HFF-Myc (cell line): ENCODE data around the gene CHST3.
"Not testable (repeated sequence)": the region's sequence is repeated elsewhere in the genome, so short reads cannot be mapped to it uniquely, and the experiment has no call there.

Experiments used
- DNase-seq: peaks from one replicate; pipeline ENCODE4 v3.0.0-alpha.2; 2011; ENCODE audit warnings: low read depth; ENCODE audit errors: extremely low read depth
- H3K4me3 ChIP-seq: replicated peaks from 2 replicates; pipeline ENCODE4 v1.5.1; 2011; ENCODE audit warnings: low read depth, mild to moderate bottlenecking, control low read depth, low read length
- TF ChIP-seq, protein P1 (sequence below): IDR thresholded peaks from 2 replicates; pipeline ENCODE4 v1.5.1; 2012; ENCODE audit warnings: mild to moderate bottlenecking, low read depth, low read length, control low read depth; ENCODE audit errors: missing control alignments

The CHST3 gene

DNA sequence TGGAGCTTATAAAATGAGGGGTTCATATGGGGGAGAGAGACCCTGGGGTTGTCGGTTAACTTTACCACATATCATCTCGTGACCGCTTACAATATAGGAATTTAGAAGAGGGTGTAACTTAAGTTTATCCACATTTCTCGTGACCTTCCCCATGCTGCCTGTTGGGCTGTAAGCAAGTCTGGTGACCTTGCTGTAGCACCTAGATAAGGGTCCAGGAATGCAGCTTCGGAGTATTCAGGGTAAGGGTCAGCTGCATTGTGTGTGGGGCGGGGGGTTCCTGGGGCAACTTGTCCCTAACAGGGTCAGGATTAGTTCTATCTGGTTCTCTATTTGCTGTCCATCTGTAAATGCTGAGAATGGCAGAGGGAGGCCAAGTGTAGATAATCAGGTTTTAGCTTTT lies 1.3 kb upstream of the CHST3 start:
- no peak overlapping the region for H3K4me3 ChIP-seq
- TF ChIP-seq, protein P1, sequence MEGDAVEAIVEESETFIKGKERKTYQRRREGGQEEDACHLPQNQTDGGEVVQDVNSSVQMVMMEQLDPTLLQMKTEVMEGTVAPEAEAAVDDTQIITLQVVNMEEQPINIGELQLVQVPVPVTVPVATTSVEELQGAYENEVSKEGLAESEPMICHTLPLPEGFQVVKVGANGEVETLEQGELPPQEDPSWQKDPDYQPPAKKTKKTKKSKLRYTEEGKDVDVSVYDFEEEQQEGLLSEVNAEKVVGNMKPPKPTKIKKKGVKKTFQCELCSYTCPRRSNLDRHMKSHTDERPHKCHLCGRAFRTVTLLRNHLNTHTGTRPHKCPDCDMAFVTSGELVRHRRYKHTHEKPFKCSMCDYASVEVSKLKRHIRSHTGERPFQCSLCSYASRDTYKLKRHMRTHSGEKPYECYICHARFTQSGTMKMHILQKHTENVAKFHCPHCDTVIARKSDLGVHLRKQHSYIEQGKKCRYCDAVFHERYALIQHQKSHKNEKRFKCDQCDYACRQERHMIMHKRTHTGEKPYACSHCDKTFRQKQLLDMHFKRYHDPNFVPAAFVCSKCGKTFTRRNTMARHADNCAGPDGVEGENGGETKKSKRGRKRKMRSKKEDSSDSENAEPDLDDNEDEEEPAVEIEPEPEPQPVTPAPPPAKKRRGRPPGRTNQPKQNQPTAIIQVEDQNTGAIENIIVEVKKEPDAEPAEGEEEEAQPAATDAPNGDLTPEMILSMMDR, result no peak
- DNase-seq, result no peak

DNA sequence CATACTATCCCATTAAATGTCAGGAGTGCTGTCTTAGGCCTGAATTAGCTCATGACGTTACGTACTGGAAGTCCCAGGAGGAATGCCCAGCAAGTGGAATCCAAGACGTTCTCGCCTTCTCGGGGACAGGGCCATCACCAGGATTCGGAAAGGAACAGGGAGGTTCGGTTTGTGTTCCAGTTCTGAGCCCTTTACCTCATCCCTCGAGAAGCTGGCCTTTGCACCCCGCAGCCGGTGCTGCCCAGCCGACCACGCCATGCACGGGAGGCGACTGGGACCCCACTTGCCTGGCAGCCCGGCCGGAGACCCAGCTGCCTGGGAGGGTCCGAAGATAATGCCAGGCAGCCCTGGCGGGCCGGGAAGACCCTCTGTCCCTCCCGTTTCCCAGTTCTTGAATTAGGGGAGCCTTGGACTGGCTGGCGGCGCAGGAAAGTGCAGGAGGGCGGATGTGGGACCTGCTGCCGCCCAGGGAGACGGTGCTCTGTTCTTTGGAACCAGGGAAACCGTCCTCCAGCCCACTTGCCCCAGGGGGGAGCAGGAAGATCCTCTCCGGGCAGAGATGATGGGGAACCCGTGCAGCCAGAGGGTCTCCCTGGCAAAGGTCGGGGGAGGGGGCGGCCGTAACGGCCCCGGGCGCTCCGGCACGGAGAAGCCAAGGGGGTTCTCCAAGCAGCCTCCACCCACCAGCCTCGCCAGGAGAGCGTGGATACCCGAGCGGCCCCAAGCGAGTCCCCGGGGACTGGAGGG lies 671 bp upstream of the CHST3 start:
- TF ChIP-seq, protein P1, result no peak
- no peak for DNase-seq
- peak overlapping the region; percentile 89 for H3K4me3 ChIP-seq

DNA sequence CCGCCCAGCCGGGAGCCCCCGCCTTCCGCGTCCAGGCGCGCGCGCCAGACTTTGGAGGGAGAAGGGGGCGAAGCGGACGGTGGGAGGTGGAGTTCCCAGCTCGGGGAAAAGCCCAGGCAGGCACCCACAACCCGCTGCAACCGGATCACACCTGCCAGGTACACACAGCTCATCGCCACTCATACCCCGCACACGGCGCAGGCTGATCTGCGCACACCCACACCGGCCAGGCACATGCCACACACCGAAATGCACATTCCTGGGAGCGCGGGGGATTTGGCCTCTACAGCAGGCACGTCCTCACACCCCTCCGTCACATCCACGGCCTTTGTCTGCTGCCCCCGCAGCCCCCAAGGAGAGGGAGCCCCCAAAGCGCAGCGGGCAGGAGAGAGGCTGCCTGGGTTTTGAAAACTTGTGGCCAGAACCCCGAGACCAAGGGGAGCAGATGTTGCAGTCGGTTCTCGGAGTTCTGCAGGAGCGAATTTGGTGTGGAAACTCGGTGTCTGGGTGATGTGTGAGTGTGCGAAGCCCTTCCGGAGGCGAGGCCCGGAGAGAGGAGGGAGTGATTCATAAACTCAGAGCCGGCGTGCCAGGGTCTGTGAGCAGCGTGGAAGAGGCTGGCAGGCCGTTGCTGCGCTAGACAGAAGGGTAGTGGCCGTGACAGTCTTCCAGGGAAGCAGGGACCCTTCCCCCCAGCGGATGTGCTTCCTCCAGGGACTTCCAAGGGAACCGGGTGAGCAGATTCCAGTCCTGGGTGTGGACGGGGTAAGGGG lies 734 bp downstream of the CHST3 start:
- H3K4me3 ChIP-seq, result peak overlapping the region; percentile 89
- TF ChIP-seq, protein P1, result no peak
- no peak for DNase-seq

DNA sequence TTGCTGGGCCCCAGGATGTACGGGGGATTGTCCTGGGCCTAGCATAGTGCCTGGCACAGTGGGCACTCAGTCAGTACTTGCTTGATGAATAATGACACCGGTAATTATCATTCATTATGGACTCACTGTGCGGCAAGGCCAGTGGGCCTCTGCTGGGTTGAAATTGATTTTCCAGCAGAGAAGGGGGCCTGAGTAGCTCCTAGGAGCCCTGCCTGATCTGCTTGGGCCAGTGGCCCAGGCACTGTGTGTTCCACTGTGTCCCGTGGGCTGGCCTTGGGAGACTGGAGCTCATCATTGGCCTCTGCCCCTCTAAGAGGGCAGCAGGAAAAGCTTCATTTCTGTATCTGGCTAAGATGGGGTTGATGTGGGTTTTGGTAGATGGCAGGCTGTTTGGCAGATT lies 1.4 kb downstream of the CHST3 start:
- H3K4me3 ChIP-seq, result peak overlapping the region; percentile 89
- TF ChIP-seq, protein P1, result no peak
- no peak for DNase-seq

DNA sequence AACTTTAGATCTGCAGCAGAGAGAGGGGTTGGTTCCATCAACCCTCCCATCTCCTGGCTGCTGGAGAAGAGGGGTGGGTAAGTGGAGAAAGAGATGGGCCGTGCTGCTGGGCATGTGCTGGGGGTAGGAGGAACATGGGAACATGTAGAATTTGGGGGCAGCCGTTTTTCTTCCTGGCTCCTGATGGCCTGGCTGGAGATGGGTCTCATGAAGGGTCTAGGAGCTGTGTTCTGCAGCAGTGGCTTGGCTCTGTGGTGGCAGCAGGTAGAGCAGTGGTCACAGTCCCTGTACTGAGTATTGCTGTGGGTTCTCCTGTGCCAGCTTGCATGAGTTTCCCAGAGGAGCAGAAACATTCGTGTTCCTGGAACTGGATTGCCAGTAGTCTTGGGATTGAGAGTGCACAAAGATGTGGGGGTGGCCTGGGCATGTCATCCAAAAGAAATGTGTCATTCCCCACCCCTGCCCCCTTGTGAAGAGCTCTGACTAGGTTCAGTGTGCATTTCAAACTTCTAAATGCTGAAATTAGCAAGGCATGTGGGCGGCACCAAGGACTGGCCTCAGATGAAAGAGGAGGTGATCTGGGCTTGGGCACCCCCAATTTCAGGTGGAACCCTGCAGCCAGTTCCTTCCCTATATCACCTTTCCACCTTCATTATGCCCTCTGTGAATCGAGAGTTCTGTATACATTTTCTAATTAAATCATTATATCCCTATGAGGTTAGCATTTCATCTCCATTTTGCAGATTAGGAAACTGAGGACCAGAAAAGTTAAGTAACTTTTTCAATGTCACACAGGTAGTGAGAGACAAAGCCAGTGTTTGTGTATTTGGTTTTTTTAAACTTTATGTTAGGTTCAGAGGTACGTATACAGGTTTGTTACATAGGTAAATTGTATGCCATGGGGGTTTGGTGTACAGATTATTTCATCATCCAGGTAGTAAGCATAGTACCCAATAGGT lies 2.1 kb downstream of the CHST3 start:
- TF ChIP-seq, protein P1, result no peak
- peak overlapping the region; percentile 89 for H3K4me3 ChIP-seq
- no peak for DNase-seq

DNA sequence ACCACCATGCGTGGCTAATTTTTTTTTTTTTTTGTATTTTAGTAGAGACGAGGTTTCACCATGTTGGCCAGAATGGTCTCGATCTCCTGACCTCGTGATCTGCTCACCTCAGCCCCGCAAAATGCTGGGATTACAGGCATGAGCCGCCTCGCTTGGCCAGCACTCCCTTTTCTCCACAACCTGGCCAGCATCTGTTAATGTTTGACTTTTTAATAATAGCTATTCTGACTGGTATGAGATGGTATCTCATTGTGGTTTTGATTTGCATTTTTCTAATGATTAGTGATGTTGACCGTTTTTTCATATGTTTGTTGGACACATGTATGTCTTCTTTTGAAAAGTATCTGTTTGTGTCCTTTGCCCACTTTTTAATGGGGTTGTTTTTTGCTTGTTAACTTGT lies 3.8 kb downstream of the CHST3 start:
- H3K4me3 ChIP-seq, DNase-seq: not testable (repeated sequence)
